ENCODE measurements around the gene R3HDM4.
"Not testable (repeated sequence)": the region's sequence is repeated elsewhere in the genome, so short reads cannot be mapped to it uniquely, and the experiment has no call there.

The R3HDM4 gene

DNA sequence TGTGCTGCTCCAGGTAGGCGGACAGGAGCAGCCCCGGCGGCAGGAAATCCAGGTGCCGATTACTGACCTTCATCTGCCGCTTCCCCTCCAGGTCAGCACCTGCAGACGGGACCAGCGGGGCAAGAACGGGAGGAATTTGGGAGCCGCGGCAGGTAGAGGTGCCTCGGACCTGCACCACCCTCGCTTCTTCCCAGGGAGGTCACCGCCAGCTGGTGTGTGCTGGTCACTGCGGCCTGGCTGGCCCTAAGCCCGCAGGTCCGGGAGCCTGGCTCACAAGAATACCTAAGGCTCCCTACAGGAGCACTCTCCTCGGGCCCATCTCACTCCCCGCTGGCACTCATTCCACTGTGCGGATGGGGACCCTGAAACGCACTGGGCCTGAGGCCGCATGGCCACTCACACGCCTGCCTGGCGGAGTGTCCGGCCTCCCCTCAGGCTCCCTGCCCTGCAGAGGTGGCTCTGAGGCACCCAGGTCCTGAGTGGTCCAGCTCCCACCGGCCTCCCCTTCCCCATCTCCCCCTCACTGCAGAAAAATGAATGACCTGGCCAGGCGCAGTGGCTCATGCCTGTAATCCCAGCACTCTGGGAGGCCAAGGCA lies 15.5 kb downstream of the R3HDM4 start:
- no peak for DNase-seq (ENCODE audit: low read depth)
- TF ChIP-seq, protein P1, sequence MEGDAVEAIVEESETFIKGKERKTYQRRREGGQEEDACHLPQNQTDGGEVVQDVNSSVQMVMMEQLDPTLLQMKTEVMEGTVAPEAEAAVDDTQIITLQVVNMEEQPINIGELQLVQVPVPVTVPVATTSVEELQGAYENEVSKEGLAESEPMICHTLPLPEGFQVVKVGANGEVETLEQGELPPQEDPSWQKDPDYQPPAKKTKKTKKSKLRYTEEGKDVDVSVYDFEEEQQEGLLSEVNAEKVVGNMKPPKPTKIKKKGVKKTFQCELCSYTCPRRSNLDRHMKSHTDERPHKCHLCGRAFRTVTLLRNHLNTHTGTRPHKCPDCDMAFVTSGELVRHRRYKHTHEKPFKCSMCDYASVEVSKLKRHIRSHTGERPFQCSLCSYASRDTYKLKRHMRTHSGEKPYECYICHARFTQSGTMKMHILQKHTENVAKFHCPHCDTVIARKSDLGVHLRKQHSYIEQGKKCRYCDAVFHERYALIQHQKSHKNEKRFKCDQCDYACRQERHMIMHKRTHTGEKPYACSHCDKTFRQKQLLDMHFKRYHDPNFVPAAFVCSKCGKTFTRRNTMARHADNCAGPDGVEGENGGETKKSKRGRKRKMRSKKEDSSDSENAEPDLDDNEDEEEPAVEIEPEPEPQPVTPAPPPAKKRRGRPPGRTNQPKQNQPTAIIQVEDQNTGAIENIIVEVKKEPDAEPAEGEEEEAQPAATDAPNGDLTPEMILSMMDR (conservative IDR thresholded peaks at IDR 0.05; ENCODE audit: control insufficient read depth, insufficient read depth, low read depth, low read length), result no peak

DNA sequence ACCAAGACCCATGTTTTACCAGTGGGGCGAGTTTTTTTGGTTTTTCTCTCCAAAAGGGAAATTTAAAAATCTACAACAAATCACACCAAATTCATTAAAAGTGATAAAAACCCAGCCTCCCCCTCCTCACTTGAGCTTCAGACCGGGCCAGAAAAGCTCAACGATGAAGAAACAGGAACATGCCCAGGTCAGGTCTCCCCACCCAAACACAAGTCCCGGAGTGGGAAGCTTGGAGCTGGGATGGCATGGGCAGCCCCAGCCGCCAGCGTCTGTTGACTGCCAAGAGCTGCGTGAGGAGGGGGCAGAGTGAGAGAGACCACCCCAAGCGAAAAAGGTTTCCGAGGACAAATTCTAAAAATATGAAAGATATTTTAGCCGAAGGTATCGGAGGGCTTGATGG lies 16.0 kb downstream of the R3HDM4 start:
- TF ChIP-seq, protein P1 (conservative IDR thresholded peaks at IDR 0.05; ENCODE audit: control insufficient read depth, insufficient read depth, low read depth, low read length), result no peak
- no peak overlapping the region for H3K4me3 ChIP-seq (ENCODE audit: control insufficient read depth, low read depth, low read length)
- DNase-seq (ENCODE audit: low read depth), result no peak

More for the DNA sequence above, 15.5 kb downstream of the R3HDM4 start:
- H3K4me3 ChIP-seq (ENCODE audit: control insufficient read depth, low read depth, low read length), result no peak overlapping the region

DNA sequence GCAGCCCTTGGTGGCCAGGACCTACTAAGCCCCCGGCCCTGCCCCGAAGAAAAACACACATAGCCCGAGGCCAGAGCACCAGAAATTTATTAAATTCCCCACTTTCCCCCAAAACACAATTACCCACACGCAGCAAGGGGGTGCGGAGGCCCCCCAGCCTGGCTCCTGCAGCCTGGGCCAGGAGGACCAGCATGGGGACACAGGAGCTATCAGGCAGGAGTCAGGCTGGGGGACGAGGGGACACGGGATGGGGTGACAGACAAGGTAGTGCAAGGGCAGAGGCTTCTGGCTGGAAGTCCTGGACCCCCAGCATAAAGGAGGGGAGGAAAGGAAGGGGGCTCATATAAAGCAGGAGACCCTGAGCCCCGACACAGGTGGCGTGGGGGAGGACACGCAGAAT lies 16.6 kb downstream of the R3HDM4 start:
- no peak for DNase-seq (ENCODE audit: low read depth)
- TF ChIP-seq, protein P1 (conservative IDR thresholded peaks at IDR 0.05; ENCODE audit: control insufficient read depth, insufficient read depth, low read depth, low read length), result no peak
- no peak overlapping the region for H3K4me3 ChIP-seq (ENCODE audit: control insufficient read depth, low read depth, low read length)

DNA sequence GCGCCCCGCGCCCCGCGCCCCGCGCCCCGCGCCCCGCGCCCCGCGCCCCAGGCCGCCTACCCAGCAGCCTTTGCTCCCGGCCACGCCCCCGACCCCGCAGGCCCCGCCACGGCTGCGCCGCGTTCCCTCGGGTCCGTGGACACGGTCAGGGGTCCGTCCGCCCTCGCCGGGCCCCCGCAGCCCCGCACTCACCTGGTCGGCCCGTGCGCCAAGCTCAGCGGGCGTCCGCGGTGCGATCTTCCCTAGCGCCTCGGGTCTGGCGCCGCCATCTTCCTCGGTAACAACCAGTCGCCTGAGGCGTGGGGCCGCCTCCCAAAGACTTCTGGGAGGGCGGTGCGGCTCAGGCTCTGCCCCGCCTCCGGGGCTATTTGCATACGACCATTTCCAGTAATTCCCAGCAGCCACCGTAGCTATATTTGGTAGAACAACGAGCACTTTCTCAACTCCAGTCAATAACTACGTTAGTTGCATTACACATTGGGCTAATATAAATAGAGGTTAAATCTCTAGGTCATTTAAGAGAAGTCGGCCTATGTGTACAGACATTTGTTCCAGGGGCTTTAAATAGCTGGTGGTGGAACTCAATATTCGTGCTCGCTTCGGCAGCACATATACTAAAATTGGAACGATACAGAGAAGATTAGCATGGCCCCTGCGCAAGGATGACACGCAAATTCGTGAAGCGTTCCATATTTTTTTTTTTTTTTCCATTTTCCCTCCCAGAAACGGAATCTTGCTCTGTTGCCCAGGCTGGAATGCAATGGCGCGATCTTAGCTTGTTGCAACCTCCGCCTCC lies 19.9 kb downstream of the R3HDM4 start, which contains the start of the genes MED16 and RNU6-9:
Gene MED16 (minus strand): TSS at position 294 of the 796 bp plus-strand sequence. CDS start 2,056 bp downstream, outside the sequence.
Gene RNU6-9 (plus strand): TSS at position 591 of the 796 bp plus-strand sequence.
- H3K4me3 ChIP-seq (ENCODE audit: control insufficient read depth, low read depth, low read length), result peak within 1 kb of the TSS; percentile 82
- DNase-seq (ENCODE audit: low read depth), result peak; percentile 89
- TF ChIP-seq, protein P1 (conservative IDR thresholded peaks at IDR 0.05; ENCODE audit: control insufficient read depth, insufficient read depth, low read depth, low read length), result no peak

DNA sequence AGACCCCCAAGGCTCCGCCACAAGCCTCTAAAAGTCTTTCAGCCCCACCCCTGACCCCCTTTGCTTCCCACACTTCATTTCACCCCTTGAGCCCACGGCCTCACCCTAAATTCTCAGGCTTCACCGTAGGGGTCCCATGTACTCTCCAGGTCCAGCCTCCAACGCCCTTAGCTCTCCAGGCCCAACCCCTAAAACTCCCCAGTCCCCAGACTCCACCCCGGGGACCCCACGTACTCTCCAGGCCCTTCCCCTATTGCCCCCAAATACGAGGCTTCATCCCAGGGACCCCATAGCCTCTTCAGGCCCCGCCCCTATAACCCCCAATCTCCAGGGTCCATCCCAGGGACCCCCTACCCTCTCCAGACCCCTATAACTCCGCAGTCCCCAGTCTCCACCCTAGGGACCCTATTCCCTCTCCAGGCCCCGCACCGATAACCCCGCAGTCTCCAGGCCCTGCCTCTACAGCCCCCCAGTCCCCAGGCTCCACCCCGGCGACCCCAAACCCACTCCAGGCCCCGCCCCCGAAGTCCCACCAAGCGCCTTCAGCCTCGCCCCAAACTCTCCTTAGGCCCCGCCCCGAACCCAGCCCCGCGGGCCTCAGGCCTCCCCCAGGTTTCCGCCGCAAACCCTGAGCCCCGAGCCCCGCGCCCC lies 20.7 kb downstream of the R3HDM4 start:
- peak overlapping the region; percentile 82 for H3K4me3 ChIP-seq (ENCODE audit: control insufficient read depth, low read depth, low read length)
- TF ChIP-seq, protein P1 (conservative IDR thresholded peaks at IDR 0.05; ENCODE audit: control insufficient read depth, insufficient read depth, low read depth, low read length), result no peak
- DNase-seq (ENCODE audit: low read depth), result no peak

DNA sequence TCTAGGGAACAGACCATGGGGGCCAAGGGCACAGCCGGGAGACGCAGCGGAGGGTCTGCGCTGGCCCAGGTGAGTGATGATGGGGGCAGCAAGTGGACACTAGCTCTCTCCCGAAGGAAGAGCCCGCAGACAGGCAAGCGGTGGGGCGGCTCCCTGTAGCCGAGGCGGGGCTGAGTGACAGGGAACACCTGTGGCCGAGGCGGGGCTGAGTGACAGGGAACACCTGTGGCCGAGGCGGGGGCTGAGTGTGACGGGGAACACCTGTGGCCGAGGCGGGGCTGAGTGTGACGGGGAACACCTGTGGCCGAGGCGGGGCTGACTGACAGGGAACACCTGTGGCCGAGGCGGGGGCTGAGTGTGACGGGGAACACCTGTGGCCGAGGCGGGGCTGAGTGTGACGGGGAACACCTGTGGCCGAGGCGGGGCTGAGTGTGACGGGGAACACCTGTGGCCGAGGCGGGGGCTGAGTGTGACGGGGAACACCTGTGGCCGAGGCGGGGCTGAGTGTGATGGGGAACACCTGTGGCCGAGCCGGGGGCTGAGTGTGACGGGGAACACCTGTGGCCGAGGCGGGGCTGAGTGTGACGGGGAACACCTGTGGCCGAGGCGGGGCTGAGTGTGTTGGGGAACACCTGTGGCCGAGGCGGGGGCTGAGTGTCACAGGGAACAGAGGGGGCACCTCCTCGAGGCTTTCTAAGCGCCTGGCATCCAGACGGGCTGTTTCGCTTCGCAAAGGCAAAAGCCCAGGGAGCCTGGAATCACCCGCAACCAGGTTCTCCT lies 21.4 kb downstream of the R3HDM4 start:
- not testable (repeated sequence) for DNase-seq (ENCODE audit: low read depth)
- H3K4me3 ChIP-seq (ENCODE audit: control insufficient read depth, low read depth, low read length), result peak overlapping the region; percentile 82
